CD14-positive monocyte (primary cell): ENCODE results near the gene RALGAPB. TPM values are rescaled to one million over a fixed set of nuclear protein-coding genes. Genes with fewer than 3 reads are reported as not detected.

Experiments
- DNase-seq, 3 donors: peaks; one replicate each; pipeline ENCODE4 v3.0.0-alpha.2; 2011 to 2022
- H2AFZ ChIP-seq: 2 replicates; pipeline ENCODE4 v1.6.0; 2012; ENCODE audit warnings: mild to moderate bottlenecking, low read depth, low read length, inconsistent platforms; ENCODE audit not compliant: insufficient read depth, poor library complexity, severe bottlenecking
- H3K27ac ChIP-seq, 2 donors: 1 replicate in 1 of 2; 2 replicates in 1 of 2; pipeline ENCODE4 v1.5.1; 2012 to 2013; ENCODE audit warnings: low read length in 2 of 2, control low read depth in 1 of 2, inconsistent platforms in 1 of 2, low read depth in 1 of 2, mild to moderate bottlenecking in 1 of 2
- H3K27me3 ChIP-seq, 2 donors: one replicate each; pipeline versions ENCODE4 v1.6.0 to v1.6.1; 2011 to 2013; ENCODE audit warnings: low read length in 2 of 2; ENCODE audit not compliant: control insufficient read depth in 2 of 2, insufficient read depth in 2 of 2
- H3K36me3 ChIP-seq, 2 donors: replicated peaks in 1 of 2; 1 replicate in 1 of 2; 2 replicates in 1 of 2; pipeline versions ENCODE4 v1.5.1 to v1.6.1; 2012 to 2013; ENCODE audit warnings: low read length in 2 of 2, control low read depth in 1 of 2, inconsistent platforms in 1 of 2, mild to moderate bottlenecking in 1 of 2; ENCODE audit not compliant: insufficient read depth in 2 of 2, control insufficient read depth in 1 of 2
- H3K4me1 ChIP-seq, 2 donors: 1 replicate in 1 of 2; 2 replicates in 1 of 2; pipeline versions ENCODE4 v1.5.1 to v1.6.1; 2012 to 2013; ENCODE audit warnings: low read length in 2 of 2, control low read depth in 1 of 2, inconsistent platforms in 1 of 2, mild to moderate bottlenecking in 1 of 2, moderate library complexity in 1 of 2; ENCODE audit not compliant: insufficient read depth in 2 of 2, control insufficient read depth in 1 of 2
- H3K4me2 ChIP-seq: replicated peaks from 2 replicates; pipeline ENCODE3; 2012; ENCODE audit warnings: low read length, moderate library complexity, mild to moderate bottlenecking; ENCODE audit not compliant: poor library complexity, severe bottlenecking; ENCODE audit errors: extremely low read depth
- H3K4me3 ChIP-seq, 3 experiments: fragments of 200-600 bp in 1 of 3; sonication (generic) in 1 of 3; replicated peaks in 1 of 3; 1 replicate in 2 of 3; 2 replicates in 1 of 3; pipeline ENCODE4 v1.5.1; 2011 to 2013; ENCODE audit warnings: low read length in 3 of 3, mild to moderate bottlenecking in 3 of 3, control low read depth in 2 of 3, low read depth in 2 of 3, inconsistent platforms in 1 of 3, moderate library complexity in 1 of 3
- H3K79me2 ChIP-seq: 2 replicates; pipeline ENCODE4 v1.6.0; 2012; ENCODE audit warnings: mild to moderate bottlenecking, control low read depth, inconsistent platforms, low read length, moderate library complexity; ENCODE audit not compliant: insufficient read depth
- H3K9ac ChIP-seq: 2 replicates; pipeline ENCODE4 v1.6.0; 2017; ENCODE audit warnings: low read length, mild to moderate bottlenecking; ENCODE audit not compliant: insufficient read depth, poor library complexity, severe bottlenecking
- H3K9me3 ChIP-seq, 2 donors: replicated peaks in 1 of 2; 1 replicate in 1 of 2; 2 replicates in 1 of 2; pipeline versions ENCODE4 v1.5.1 to v1.6.1; 2012 to 2013; ENCODE audit warnings: low read length in 2 of 2, control low read depth in 1 of 2; ENCODE audit not compliant: control insufficient read depth in 1 of 2, insufficient read depth in 1 of 2
- H4K20me1 ChIP-seq: 2 replicates; pipeline ENCODE4 v1.6.0; 2012; ENCODE audit warnings: mild to moderate bottlenecking, low read length, control low read depth, moderate library complexity; ENCODE audit not compliant: insufficient read depth
- H3K27ac Mint-ChIP-seq, 7 donors: one replicate each; pipeline ENCODE4 v1.8.0; 2020; ENCODE audit warnings: mild to moderate bottlenecking in 7 of 7, mixed read lengths in 7 of 7, moderate library complexity in 6 of 7, inconsistent platforms in 2 of 7
- H3K27me3 Mint-ChIP-seq, 3 donors: one replicate each; pipeline ENCODE4 v1.8.0; 2021 to 2022; ENCODE audit warnings: low read depth in 3 of 3, mild to moderate bottlenecking in 3 of 3, mixed read lengths in 3 of 3, moderate library complexity in 3 of 3, inconsistent platforms in 1 of 3
- H3K36me3 Mint-ChIP-seq, 2 donors: one replicate each; pipeline ENCODE4 v1.8.0; 2020; ENCODE audit warnings: mixed read lengths in 2 of 2, inconsistent platforms in 1 of 2, mild to moderate bottlenecking in 1 of 2
- H3K4me1 Mint-ChIP-seq: one replicate; pipeline ENCODE4 v1.8.0; 2020; ENCODE audit warnings: mild to moderate bottlenecking, mixed read lengths
- H3K4me3 Mint-ChIP-seq, 2 donors: one replicate each; pipeline ENCODE4 v1.8.0; 2020; ENCODE audit warnings: mild to moderate bottlenecking in 2 of 2, mixed read lengths in 2 of 2, moderate library complexity in 1 of 2
- H3K9me3 Mint-ChIP-seq, 7 donors: one replicate each; pipeline ENCODE4 v1.8.0; 2020 to 2022; ENCODE audit warnings: mixed read lengths in 7 of 7, mild to moderate bottlenecking in 6 of 7, moderate library complexity in 6 of 7, inconsistent platforms in 2 of 7
- WGBS: methylation state at CpG from one replicate; pipeline ENCODE4 v1.1.5; 2013; ENCODE audit warnings: missing lambda C conversion rate; ENCODE audit not compliant: insufficient coverage; 5-methylcytosine and 5-hydroxymethylcytosine counted together
- intact Hi-C, 2 donors: fragments of 100-400 bp; cut with micrococcal nuclease; formaldehyde crosslinking; loops; one replicate each; pipeline versions ENCODE4 v1.15.0 to v1.15.1; 2023
- polyA plus RNA-seq, 3 donors: library from polyadenylated mRNA; depleted of rRNA in 1 of 3; unstranded in 2 of 3; stranded (reverse) in 1 of 3; fragments of 300-500 nt in 2 of 3; fragments of >200 nt in 1 of 3; fragmentation: Illumina TruSeq in 2 of 3; gene quantifications; 1 replicate in 2 of 3; 2 replicates in 1 of 3; pipeline ENCODE4 v1.2.3, GENCODE V29; 2012 to 2021
- TF ChIP-seq, protein P1 (sequence below): fragments of 200-600 bp; IDR thresholded peaks from one replicate; pipeline ENCODE4 v1.8.0; 2022; ENCODE audit warnings: antibody characterized with exemption, mild to moderate bottlenecking

The RALGAPB gene
- polyA plus RNA-seq, 3 donors: 4.7 to 15.5 (median 6.1) TPM

DNA sequence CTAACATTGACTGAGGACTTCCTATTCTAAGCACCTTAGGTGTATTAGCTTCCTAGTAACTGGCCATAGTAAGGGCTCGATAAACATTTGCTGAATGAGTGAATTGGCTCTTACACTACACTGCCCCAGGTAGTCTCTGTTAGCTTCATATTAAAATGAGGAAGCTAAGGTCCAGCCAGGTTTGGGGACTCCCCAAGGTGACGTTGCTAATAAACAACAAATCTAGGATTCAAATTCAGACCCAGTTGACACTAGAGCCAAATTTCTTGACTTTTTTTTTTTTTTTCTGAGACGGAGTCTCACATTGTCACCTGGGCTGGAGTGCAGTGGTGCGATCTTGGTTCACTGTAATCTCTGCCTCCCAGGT lies 145.2 kb downstream of the RALGAPB start:
- intact Hi-C loops: no loop called here

DNA sequence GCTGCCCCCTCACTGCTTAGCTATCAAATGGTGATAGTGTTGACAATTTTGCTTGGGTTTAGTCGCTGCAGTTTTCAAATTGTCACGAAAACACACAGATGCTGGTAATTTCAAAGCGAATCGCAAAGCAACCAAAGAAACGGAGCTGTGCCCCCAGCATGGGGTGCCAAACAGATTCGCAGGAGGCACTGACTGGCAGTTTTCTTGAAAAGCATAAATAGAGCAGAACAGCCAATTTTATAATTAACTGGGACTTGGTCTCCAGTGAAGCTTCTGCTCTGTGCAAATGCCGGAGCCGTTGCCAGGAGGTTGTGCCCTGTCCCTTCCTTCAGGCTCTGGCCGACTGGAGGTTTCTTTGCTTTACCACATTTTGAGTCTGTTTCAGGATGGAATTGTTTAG lies 147.8 kb downstream of the RALGAPB start:
- Histone ChIP-seq H3K4me2 (no peak overlapping the region), H4K20me1 (no peaks in the 10 kb centered on the region), H3K27ac (no peak overlapping the region), H3K36me3 (no peaks in the 10 kb centered on the region), H3K9ac (no peak overlapping the region), H3K4me1 (no peaks in the 10 kb centered on the region), H3K79me2 (no peaks in the 10 kb centered on the region), H3K4me3 (no peak overlapping the region), H3K9me3 (no peaks in the 10 kb centered on the region), H3K27me3 (peaks cover 3 to 13% of the 10 kb centered on the region in 2 donors), H2AFZ (no peak overlapping the region)
- WGBS: 74% methylated on average over 9 of the region's 9 CpGs
- Mint-ChIP-seq H3K9me3 (peaks cover 2 to 10% (median 3%) of the 10 kb centered on the region in 7 donors), H3K36me3 (no peaks in the 10 kb centered on the region), H3K4me3 (no peak overlapping the region), H3K27me3 (peaks cover 11 to 20% (median 16%) of the 10 kb centered on the region in 3 donors), H3K4me1 (no peaks in the 10 kb centered on the region), H3K27ac (no peak overlapping the region)
- intact Hi-C loops: no loop called here
- TF ChIP-seq, protein P1, sequence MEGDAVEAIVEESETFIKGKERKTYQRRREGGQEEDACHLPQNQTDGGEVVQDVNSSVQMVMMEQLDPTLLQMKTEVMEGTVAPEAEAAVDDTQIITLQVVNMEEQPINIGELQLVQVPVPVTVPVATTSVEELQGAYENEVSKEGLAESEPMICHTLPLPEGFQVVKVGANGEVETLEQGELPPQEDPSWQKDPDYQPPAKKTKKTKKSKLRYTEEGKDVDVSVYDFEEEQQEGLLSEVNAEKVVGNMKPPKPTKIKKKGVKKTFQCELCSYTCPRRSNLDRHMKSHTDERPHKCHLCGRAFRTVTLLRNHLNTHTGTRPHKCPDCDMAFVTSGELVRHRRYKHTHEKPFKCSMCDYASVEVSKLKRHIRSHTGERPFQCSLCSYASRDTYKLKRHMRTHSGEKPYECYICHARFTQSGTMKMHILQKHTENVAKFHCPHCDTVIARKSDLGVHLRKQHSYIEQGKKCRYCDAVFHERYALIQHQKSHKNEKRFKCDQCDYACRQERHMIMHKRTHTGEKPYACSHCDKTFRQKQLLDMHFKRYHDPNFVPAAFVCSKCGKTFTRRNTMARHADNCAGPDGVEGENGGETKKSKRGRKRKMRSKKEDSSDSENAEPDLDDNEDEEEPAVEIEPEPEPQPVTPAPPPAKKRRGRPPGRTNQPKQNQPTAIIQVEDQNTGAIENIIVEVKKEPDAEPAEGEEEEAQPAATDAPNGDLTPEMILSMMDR: no peak
- no peak for DNase-seq

More for the DNA sequence above, 145.2 kb downstream of the RALGAPB start:
- no peak overlapping the region for H2AFZ ChIP-seq
- DNase-seq: no peak
- TF ChIP-seq, protein P1: no peak
- Mint-ChIP-seq H3K27me3 (peaks cover 9 to 19% (median 18%) of the 10 kb centered on the region in 3 donors), H3K4me3 (no peak overlapping the region), H3K27ac (no peak overlapping the region), H3K9me3 (peaks cover 0 to 2% (median 0%) of the 10 kb centered on the region in 7 donors), H3K4me1 (no peaks in the 10 kb centered on the region), H3K36me3 (no peaks in the 10 kb centered on the region)
- H3K27me3 ChIP-seq: peaks cover 3 to 13% of the 10 kb centered on the region in 2 donors
- no peak overlapping the region for H3K4me3 ChIP-seq
- H3K27ac ChIP-seq: no peak overlapping the region
- H3K79me2 ChIP-seq: no peaks in the 10 kb centered on the region
- no peak overlapping the region for H3K4me2 ChIP-seq
- no peak overlapping the region for H3K9ac ChIP-seq
- H4K20me1 ChIP-seq: no peaks in the 10 kb centered on the region
- H3K4me1 ChIP-seq: no peaks in the 10 kb centered on the region
- 92% methylated on average over 3 of the region's 4 CpGs for WGBS
- H3K36me3 ChIP-seq: no peaks in the 10 kb centered on the region
- no peaks in the 10 kb centered on the region for H3K9me3 ChIP-seq
